Cardiac muscle cell (in vitro differentiated cells and primary cell): ENCODE data around the gene CD63. TPM values are rescaled to one million over a fixed set of nuclear protein-coding genes. Genes with fewer than 3 reads are reported as not detected.

ENCODE experiments used
- DNase-seq, 2 donors: peaks; one replicate each; pipeline versions ENCODE4 v3.0.0 to v3.0.0-alpha.2; 2010 to 2017; ENCODE audit warnings: low read depth in 1 of 2, low spot score in 1 of 2
- H3K27ac ChIP-seq: fragments of 200-600 bp; sonication (generic); 2 replicates; pipeline ENCODE4 v1.5.1; 2016
- H3K27me3 ChIP-seq: fragments of 200-600 bp; sonication (generic); 2 replicates; pipeline ENCODE4 v1.6.0; 2016; ENCODE audit warnings: control low read depth
- H3K36me3 ChIP-seq: fragments of 200-600 bp; sonication (generic); 2 replicates; pipeline ENCODE4 v1.5.1; 2016; ENCODE audit warnings: control low read depth
- H3K4me1 ChIP-seq: fragments of 200-600 bp; sonication (generic); 2 replicates; pipeline ENCODE4 v1.8.1; 2017; ENCODE audit warnings: low read depth, mild to moderate bottlenecking, mixed run types
- H3K4me3 ChIP-seq: fragments of 200-600 bp; sonication (generic); 2 replicates; pipeline ENCODE4 v1.5.1; 2016; ENCODE audit warnings: mild to moderate bottlenecking
- H3K9me3 ChIP-seq: fragments of 200-600 bp; sonication (generic); 2 replicates; pipeline ENCODE4 v1.5.1; 2017; ENCODE audit warnings: low read depth, mild to moderate bottlenecking, control low read depth
- CTCF ChIP-seq: IDR thresholded peaks from 2 replicates; pipeline ENCODE4 v1.5.1; 2012; ENCODE audit warnings: low read depth, mild to moderate bottlenecking, low read length
- polyA plus RNA-seq: library from polyadenylated mRNA; unstranded; fragments of >200 nt; fragmentation: Nextera tagmentation; extraction: Ambion mirVana; gene quantifications from 2 replicates; pipeline ENCODE4 v1.2.1, GENCODE V29; 2016
- total RNA-seq: library from RNA; depleted of rRNA; stranded (reverse); fragments of >200 nt; gene quantifications from 2 replicates; pipeline ENCODE4 v1.2.3, GENCODE V29; 2016

Gene CD63
- total RNA-seq = 268 and 584 TPM in 2 replicates
- 694 and 1,103 TPM in 2 replicates for polyA plus RNA-seq

- no peaks in the 10 kb centered on the region for H3K9me3 ChIP-seq
Measured at GRCh38 chr12:55728939-55729818, at the start of gene CD63. Gene CD63, minus strand, starts transcription at chr12:55729009. Its CDS starts 668 bp downstream, at chr12:55728341.

GRCh38 chr12:55777856-55778255, 49.0 kb upstream of the CD63 start:
- no peak for DNase-seq
- peaks cover 11% of the 10 kb centered on the region for H3K36me3 ChIP-seq
- H3K4me1 ChIP-seq = peaks cover 4% of the 10 kb centered on the region
- H3K27ac ChIP-seq = no peak overlapping the region
- no peak overlapping the region for H3K4me3 ChIP-seq
- no peaks in the 10 kb centered on the region for H3K27me3 ChIP-seq
- H3K9me3 ChIP-seq = no peaks in the 10 kb centered on the region
- no peak for TF ChIP-seq CTCF

More at GRCh38 chr12:55728939-55729818, at the start of gene CD63:
- peak within 1 kb of the TSS; percentile 90 for H3K27ac ChIP-seq
- DNase-seq = peak; percentile 91 to 98
- peaks cover 11% of the 10 kb centered on the region for H3K36me3 ChIP-seq
- H3K4me1 ChIP-seq = peaks cover 17% of the 10 kb centered on the region
- H3K4me3 ChIP-seq = peak within 1 kb of the TSS; percentile 82
- no peaks in the 10 kb centered on the region for H3K27me3 ChIP-seq
- no peak for TF ChIP-seq CTCF

- H3K9me3 ChIP-seq = no peaks in the 10 kb centered on the region
- no peak overlapping the region for H3K4me3 ChIP-seq
- DNase-seq = peak in 1 of 2 donors; percentile 62
- no peaks in the 10 kb centered on the region for H3K27me3 ChIP-seq
- H3K4me1 ChIP-seq = peaks cover 21% of the 10 kb centered on the region
- peak overlapping the region; percentile 79 for H3K27ac ChIP-seq
- no peak for TF ChIP-seq CTCF
- H3K36me3 ChIP-seq = no peaks in the 10 kb centered on the region
Measured at GRCh38 chr12:55771736-55772135, 42.9 kb upstream of the CD63 start.

GRCh38 chr12:55767156-55767555, 38.3 kb upstream of the CD63 start:
- no peak for TF ChIP-seq CTCF
- peaks cover 18% of the 10 kb centered on the region for H3K4me1 ChIP-seq
- no peak overlapping the region for H3K4me3 ChIP-seq

GRCh38 chr12:55765736-55766290, 37.0 kb upstream of the CD63 start:
- no peak for DNase-seq
- peaks cover 5% of the 10 kb centered on the region for H3K36me3 ChIP-seq
- no peaks in the 10 kb centered on the region for H3K27me3 ChIP-seq
- no peaks in the 10 kb centered on the region for H3K9me3 ChIP-seq
- TF ChIP-seq CTCF = no peak
- no peak overlapping the region for H3K4me3 ChIP-seq
- peaks cover 8% of the 10 kb centered on the region for H3K4me1 ChIP-seq
- H3K27ac ChIP-seq = peak overlapping the region; percentile 72

More at GRCh38 chr12:55767156-55767555, 38.3 kb upstream of the CD63 start:
- no peaks in the 10 kb centered on the region for H3K9me3 ChIP-seq
- H3K27me3 ChIP-seq = no peaks in the 10 kb centered on the region
- no peak overlapping the region for H3K27ac ChIP-seq
- H3K36me3 ChIP-seq = peaks cover 5% of the 10 kb centered on the region
- DNase-seq = no peak
